ENCODE measurements around the gene TFCP2L1. TPM values are rescaled to one million over a fixed set of nuclear protein-coding genes. Genes with fewer than 3 reads are reported as not detected.

Gene TFCP2L1
- total RNA-seq, 1 experiment from 2014 or later: 1.8 TPM

DNA sequence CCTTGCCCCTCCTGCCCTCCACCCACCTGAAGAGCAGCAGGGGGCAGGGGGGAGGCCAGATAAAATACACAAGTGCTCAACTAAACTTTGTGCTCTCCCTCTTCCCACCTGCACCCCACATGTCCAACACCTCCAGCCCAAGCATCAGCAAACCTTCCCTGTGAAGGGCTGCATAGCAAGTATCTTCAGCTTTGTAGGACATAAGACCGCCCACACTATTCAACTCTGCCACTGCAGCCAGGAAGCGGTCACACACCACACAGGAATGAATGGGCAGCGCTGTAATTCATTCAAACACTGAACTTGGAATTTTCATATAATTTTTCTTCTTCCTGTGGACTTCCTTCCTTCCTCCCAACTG lies 27.5 kb downstream of the TFCP2L1 start:
- no peaks in the 10 kb centered on the region for H3K27me3 ChIP-seq (ENCODE audit: insufficient read depth, low read length)
- H3K79me2 ChIP-seq (ENCODE audit: insufficient read depth, low read length): no peaks in the 10 kb centered on the region
- WGBS (ENCODE audit: extremely low coverage, insufficient read length, low lambda C conversion rate): no CpG with 5 or more reads among the region's 3 CpGs
- DNase-seq: no peak
- H2BK120ac ChIP-seq (ENCODE audit: low read depth, low read length, poor library complexity, severe bottlenecking): no peak overlapping the region
- no peak overlapping the region for H3K14ac ChIP-seq (ENCODE audit: insufficient read depth, low read length)
- H3K4me2 ChIP-seq (ENCODE audit: insufficient read depth, insufficient read length, low read length): no peak overlapping the region
- no peak overlapping the region for H2AK5ac ChIP-seq (ENCODE audit: insufficient read length, low read length)
- H3K9me3 Mint-ChIP-seq: no peaks in the 10 kb centered on the region
- H4K5ac ChIP-seq (ENCODE audit: insufficient read length, low read depth, low read length): no peak overlapping the region
- no peak overlapping the region for H3K9ac ChIP-seq (ENCODE audit: extremely low read depth, insufficient read length, low read length)
- H4K20me1 ChIP-seq (ENCODE audit: control insufficient read depth, insufficient read depth, insufficient read length): no peaks in the 10 kb centered on the region
- H4K8ac ChIP-seq (replicated peaks; ENCODE audit: insufficient read length, low read depth, low read length): no peak overlapping the region
- no peak overlapping the region for H3K18ac ChIP-seq (ENCODE audit: insufficient read length, low read depth, low read length)
- no peak overlapping the region for H3K23ac ChIP-seq (ENCODE audit: insufficient read length, low read depth, low read length)
- TF ChIP-seq, protein P1, sequence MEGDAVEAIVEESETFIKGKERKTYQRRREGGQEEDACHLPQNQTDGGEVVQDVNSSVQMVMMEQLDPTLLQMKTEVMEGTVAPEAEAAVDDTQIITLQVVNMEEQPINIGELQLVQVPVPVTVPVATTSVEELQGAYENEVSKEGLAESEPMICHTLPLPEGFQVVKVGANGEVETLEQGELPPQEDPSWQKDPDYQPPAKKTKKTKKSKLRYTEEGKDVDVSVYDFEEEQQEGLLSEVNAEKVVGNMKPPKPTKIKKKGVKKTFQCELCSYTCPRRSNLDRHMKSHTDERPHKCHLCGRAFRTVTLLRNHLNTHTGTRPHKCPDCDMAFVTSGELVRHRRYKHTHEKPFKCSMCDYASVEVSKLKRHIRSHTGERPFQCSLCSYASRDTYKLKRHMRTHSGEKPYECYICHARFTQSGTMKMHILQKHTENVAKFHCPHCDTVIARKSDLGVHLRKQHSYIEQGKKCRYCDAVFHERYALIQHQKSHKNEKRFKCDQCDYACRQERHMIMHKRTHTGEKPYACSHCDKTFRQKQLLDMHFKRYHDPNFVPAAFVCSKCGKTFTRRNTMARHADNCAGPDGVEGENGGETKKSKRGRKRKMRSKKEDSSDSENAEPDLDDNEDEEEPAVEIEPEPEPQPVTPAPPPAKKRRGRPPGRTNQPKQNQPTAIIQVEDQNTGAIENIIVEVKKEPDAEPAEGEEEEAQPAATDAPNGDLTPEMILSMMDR (conservative IDR thresholded peaks at IDR 0.05): no peak
- no peak overlapping the region for H3K56ac ChIP-seq (ENCODE audit: insufficient read length, low read depth, low read length)
- H3K27me3 Mint-ChIP-seq (ENCODE audit: low read depth): peaks cover 3% of the 10 kb centered on the region
- H4K91ac ChIP-seq (ENCODE audit: insufficient read length, low read depth, low read length): no peak overlapping the region
- H3K27ac Mint-ChIP-seq: peak overlapping the region in 1 of 3 experiments; percentile 89; a peak in 1 of 7 replicates
- H3K79me1 ChIP-seq (ENCODE audit: insufficient read depth, low read depth, low read length, poor library complexity, severe bottlenecking): no peaks in the 10 kb centered on the region
- no peak overlapping the region for H2BK12ac ChIP-seq (ENCODE audit: insufficient read length, low read depth, low read length)
- H3K4me3 Mint-ChIP-seq: no peak overlapping the region
- H3K9me3 ChIP-seq (ENCODE audit: control insufficient read depth, low read depth, low read length): no peaks in the 10 kb centered on the region
- H3K23me2 ChIP-seq (ENCODE audit: insufficient read length, low read depth, low read length, poor library complexity, severe bottlenecking): no peaks in the 10 kb centered on the region
- no peaks in the 10 kb centered on the region; a peak in 1 of 7 replicates for H3K36me3 Mint-ChIP-seq (ENCODE audit: insufficient read depth in 1 of 3, low read depth in 3 of 3)
- no peak overlapping the region for H2BK15ac ChIP-seq (ENCODE audit: low read depth, low read length)
- H2AFZ ChIP-seq (ENCODE audit: low read length): no peak overlapping the region
- no peak overlapping the region for H3K27ac ChIP-seq (ENCODE audit: insufficient read length, low read depth, low read length)
- no peak overlapping the region for H3K4ac ChIP-seq (ENCODE audit: low read depth, low read length)
- H3T11ph ChIP-seq (ENCODE audit: low read length): no peak overlapping the region
- peaks cover 6% of the 10 kb centered on the region in 2 experiments for H3K4me1 Mint-ChIP-seq
- H3K4me1 ChIP-seq (ENCODE audit: insufficient read depth, low read length): no peaks in the 10 kb centered on the region
- no peak overlapping the region for H2BK20ac ChIP-seq (ENCODE audit: low read depth, low read length, poor library complexity, severe bottlenecking)
- H2BK5ac ChIP-seq (ENCODE audit: insufficient read length, low read length): no peak overlapping the region

All from H9 (cell line).